Activated T-cell treated with anti-CD3 and anti-CD28 coated beads for 1 hour (primary cell): Measurements from ENCODE around the gene BRD1.

Source experiments
- DNase-seq: peaks from one replicate; pipeline ENCODE4 v3.0.0-alpha.2; 2020; ENCODE audit warnings: low read depth

BRD1 gene

GRCh38 chr22:49751966-49752597 is 75.6 kb downstream of the BRD1 start:
- no peak for DNase-seq

- DNase-seq: no peak
Measured at GRCh38 chr22:49751318-49751965, 76.2 kb downstream of the BRD1 start.

GRCh38 chr22:49749885-49750510 is 77.7 kb downstream of the BRD1 start:
- DNase-seq: no peak

GRCh38 chr22:49749227-49749626 is 78.4 kb downstream of the BRD1 start:
- no peak for DNase-seq

- DNase-seq: no peak
Measured at GRCh38 chr22:49748514-49748913, 79.2 kb downstream of the BRD1 start.

- DNase-seq: no peak
Measured at GRCh38 chr22:49747716-49748115, 80.0 kb downstream of the BRD1 start.

- no peak for DNase-seq
Measured at GRCh38 chr22:49747130-49747529, 80.5 kb downstream of the BRD1 start.

- DNase-seq: no peak
Measured at GRCh38 chr22:49746065-49746464, 81.6 kb downstream of the BRD1 start.

GRCh38 chr22:49740242-49740641 is 87.4 kb downstream of the BRD1 start:
- no peak for DNase-seq

- no peak for DNase-seq
Measured at GRCh38 chr22:49739138-49739537, 88.5 kb downstream of the BRD1 start.

- DNase-seq: no peak
Measured at GRCh38 chr22:49738566-49738965, 89.1 kb downstream of the BRD1 start.

- no peak for DNase-seq
Measured at GRCh38 chr22:49738006-49738405, 89.7 kb downstream of the BRD1 start.

- DNase-seq: no peak
Measured at GRCh38 chr22:49737101-49737551, 90.5 kb downstream of the BRD1 start.

- DNase-seq: no peak
Measured at GRCh38 chr22:49736538-49736937, 91.1 kb downstream of the BRD1 start.

GRCh38 chr22:49735901-49736421 is 91.7 kb downstream of the BRD1 start:
- DNase-seq: no peak

GRCh38 chr22:49735411-49735900 is 92.2 kb downstream of the BRD1 start:
- no peak for DNase-seq

GRCh38 chr22:49734882-49735281 is 92.8 kb downstream of the BRD1 start:
- no peak for DNase-seq

GRCh38 chr22:49734390-49734789 is 93.3 kb downstream of the BRD1 start:
- no peak for DNase-seq

- no peak for DNase-seq
Measured at GRCh38 chr22:49733631-49734030, 94.0 kb downstream of the BRD1 start.

- no peak for DNase-seq
Measured at GRCh38 chr22:49730656-49731055, 97.0 kb downstream of the BRD1 start.

GRCh38 chr22:49728570-49729271 is 99.0 kb downstream of the BRD1 start:
- no peak for DNase-seq

GRCh38 chr22:49727881-49728569 is 99.6 kb downstream of the BRD1 start:
- DNase-seq: no peak
